CD14-positive monocyte (primary cell): ENCODE measurements around the gene CACNA2D1. TPM values are rescaled to one million over a fixed set of nuclear protein-coding genes. Genes with fewer than 3 reads are reported as not detected.

Experiments
- DNase-seq, 3 donors: peaks; one replicate each; pipeline ENCODE4 v3.0.0-alpha.2; 2011 to 2022
- H2AFZ ChIP-seq: 2 replicates; pipeline ENCODE4 v1.6.0; 2012; ENCODE audit warnings: mild to moderate bottlenecking, low read depth, low read length, inconsistent platforms; ENCODE audit not compliant: insufficient read depth, poor library complexity, severe bottlenecking
- H3K27ac ChIP-seq, 2 donors: 1 replicate in 1 of 2; 2 replicates in 1 of 2; pipeline ENCODE4 v1.5.1; 2012 to 2013; ENCODE audit warnings: low read length in 2 of 2, control low read depth in 1 of 2, inconsistent platforms in 1 of 2, low read depth in 1 of 2, mild to moderate bottlenecking in 1 of 2
- H3K27me3 ChIP-seq, 2 donors: one replicate each; pipeline versions ENCODE4 v1.6.0 to v1.6.1; 2011 to 2013; ENCODE audit warnings: low read length in 2 of 2; ENCODE audit not compliant: control insufficient read depth in 2 of 2, insufficient read depth in 2 of 2
- H3K36me3 ChIP-seq, 2 donors: replicated peaks in 1 of 2; 1 replicate in 1 of 2; 2 replicates in 1 of 2; pipeline versions ENCODE4 v1.5.1 to v1.6.1; 2012 to 2013; ENCODE audit warnings: low read length in 2 of 2, control low read depth in 1 of 2, inconsistent platforms in 1 of 2, mild to moderate bottlenecking in 1 of 2; ENCODE audit not compliant: insufficient read depth in 2 of 2, control insufficient read depth in 1 of 2
- H3K4me1 ChIP-seq, 2 donors: 1 replicate in 1 of 2; 2 replicates in 1 of 2; pipeline versions ENCODE4 v1.5.1 to v1.6.1; 2012 to 2013; ENCODE audit warnings: low read length in 2 of 2, control low read depth in 1 of 2, inconsistent platforms in 1 of 2, mild to moderate bottlenecking in 1 of 2, moderate library complexity in 1 of 2; ENCODE audit not compliant: insufficient read depth in 2 of 2, control insufficient read depth in 1 of 2
- H3K4me2 ChIP-seq: replicated peaks from 2 replicates; pipeline ENCODE3; 2012; ENCODE audit warnings: low read length, moderate library complexity, mild to moderate bottlenecking; ENCODE audit not compliant: poor library complexity, severe bottlenecking; ENCODE audit errors: extremely low read depth
- H3K4me3 ChIP-seq, 3 experiments: fragments of 200-600 bp in 1 of 3; sonication (generic) in 1 of 3; replicated peaks in 1 of 3; 1 replicate in 2 of 3; 2 replicates in 1 of 3; pipeline ENCODE4 v1.5.1; 2011 to 2013; ENCODE audit warnings: low read length in 3 of 3, mild to moderate bottlenecking in 3 of 3, control low read depth in 2 of 3, low read depth in 2 of 3, inconsistent platforms in 1 of 3, moderate library complexity in 1 of 3
- H3K79me2 ChIP-seq: 2 replicates; pipeline ENCODE4 v1.6.0; 2012; ENCODE audit warnings: mild to moderate bottlenecking, control low read depth, inconsistent platforms, low read length, moderate library complexity; ENCODE audit not compliant: insufficient read depth
- H3K9ac ChIP-seq: 2 replicates; pipeline ENCODE4 v1.6.0; 2017; ENCODE audit warnings: low read length, mild to moderate bottlenecking; ENCODE audit not compliant: insufficient read depth, poor library complexity, severe bottlenecking
- H3K9me3 ChIP-seq, 2 donors: replicated peaks in 1 of 2; 1 replicate in 1 of 2; 2 replicates in 1 of 2; pipeline versions ENCODE4 v1.5.1 to v1.6.1; 2012 to 2013; ENCODE audit warnings: low read length in 2 of 2, control low read depth in 1 of 2; ENCODE audit not compliant: control insufficient read depth in 1 of 2, insufficient read depth in 1 of 2
- H4K20me1 ChIP-seq: 2 replicates; pipeline ENCODE4 v1.6.0; 2012; ENCODE audit warnings: mild to moderate bottlenecking, low read length, control low read depth, moderate library complexity; ENCODE audit not compliant: insufficient read depth
- H3K27ac Mint-ChIP-seq, 7 donors: one replicate each; pipeline ENCODE4 v1.8.0; 2020; ENCODE audit warnings: mild to moderate bottlenecking in 7 of 7, mixed read lengths in 7 of 7, moderate library complexity in 6 of 7, inconsistent platforms in 2 of 7
- H3K27me3 Mint-ChIP-seq, 3 donors: one replicate each; pipeline ENCODE4 v1.8.0; 2021 to 2022; ENCODE audit warnings: low read depth in 3 of 3, mild to moderate bottlenecking in 3 of 3, mixed read lengths in 3 of 3, moderate library complexity in 3 of 3, inconsistent platforms in 1 of 3
- H3K36me3 Mint-ChIP-seq, 2 donors: one replicate each; pipeline ENCODE4 v1.8.0; 2020; ENCODE audit warnings: mixed read lengths in 2 of 2, inconsistent platforms in 1 of 2, mild to moderate bottlenecking in 1 of 2
- H3K4me1 Mint-ChIP-seq: one replicate; pipeline ENCODE4 v1.8.0; 2020; ENCODE audit warnings: mild to moderate bottlenecking, mixed read lengths
- H3K4me3 Mint-ChIP-seq, 2 donors: one replicate each; pipeline ENCODE4 v1.8.0; 2020; ENCODE audit warnings: mild to moderate bottlenecking in 2 of 2, mixed read lengths in 2 of 2, moderate library complexity in 1 of 2
- H3K9me3 Mint-ChIP-seq, 7 donors: one replicate each; pipeline ENCODE4 v1.8.0; 2020 to 2022; ENCODE audit warnings: mixed read lengths in 7 of 7, mild to moderate bottlenecking in 6 of 7, moderate library complexity in 6 of 7, inconsistent platforms in 2 of 7
- CTCF ChIP-seq: fragments of 200-600 bp; IDR thresholded peaks from one replicate; pipeline ENCODE4 v1.8.0; 2022; ENCODE audit warnings: antibody characterized with exemption, mild to moderate bottlenecking
- WGBS: methylation state at CpG from one replicate; pipeline ENCODE4 v1.1.5; 2013; ENCODE audit warnings: missing lambda C conversion rate; ENCODE audit not compliant: insufficient coverage; 5-methylcytosine and 5-hydroxymethylcytosine counted together
- intact Hi-C, 2 donors: fragments of 100-400 bp; cut with micrococcal nuclease; formaldehyde crosslinking; loops; one replicate each; pipeline versions ENCODE4 v1.15.0 to v1.15.1; 2023
- polyA plus RNA-seq, 3 donors: library from polyadenylated mRNA; depleted of rRNA in 1 of 3; unstranded in 2 of 3; stranded (reverse) in 1 of 3; fragments of 300-500 nt in 2 of 3; fragments of >200 nt in 1 of 3; fragmentation: Illumina TruSeq in 2 of 3; gene quantifications; 1 replicate in 2 of 3; 2 replicates in 1 of 3; pipeline ENCODE4 v1.2.3, GENCODE V29; 2012 to 2021

The CACNA2D1 gene
- polyA plus RNA-seq, 3 donors = 0.02 TPM; not detected in 2

- Histone ChIP-seq H3K4me1 (no peaks in the 10 kb centered on the region), H2AFZ (no peak overlapping the region), H3K9me3 (no peaks in the 10 kb centered on the region), H3K36me3 (no peaks in the 10 kb centered on the region), H3K27ac (no peak overlapping the region), H3K9ac (no peak overlapping the region), H4K20me1 (no peaks in the 10 kb centered on the region), H3K4me3 (no peak overlapping the region), H3K79me2 (no peaks in the 10 kb centered on the region), H3K27me3 (no peaks in the 10 kb centered on the region), H3K4me2 (no peak overlapping the region)
- WGBS = no CpG with 5 or more reads among the region's 2 CpGs
- Mint-ChIP-seq H3K9me3 (peaks cover 0 to 6% (median 0%) of the 10 kb centered on the region in 7 donors), H3K4me1 (no peaks in the 10 kb centered on the region), H3K27ac (no peak overlapping the region), H3K36me3 (no peaks in the 10 kb centered on the region), H3K27me3 (peaks cover 0 to 4% (median 0%) of the 10 kb centered on the region in 3 donors), H3K4me3 (no peak overlapping the region)
- no peak for DNase-seq
- no peak for TF ChIP-seq CTCF
- intact Hi-C loops = no loop called here
These were observed 319.1 kb downstream of the CACNA2D1 start for GRCh38 chr7:82124445-82124844.

- no peaks in the 10 kb centered on the region for H3K4me1 Mint-ChIP-seq
- no peaks in the 10 kb centered on the region for H3K27me3 ChIP-seq
- peaks cover 0 to 3% (median 0%) of the 10 kb centered on the region in 3 donors for H3K27me3 Mint-ChIP-seq
- no peaks in the 10 kb centered on the region for H3K9me3 ChIP-seq
- H3K27ac ChIP-seq = no peak overlapping the region
- H3K9me3 Mint-ChIP-seq = peaks cover 0 to 6% (median 0%) of the 10 kb centered on the region in 7 donors
- H2AFZ ChIP-seq = no peak overlapping the region
- intact Hi-C loops = no loop called here
- no peaks in the 10 kb centered on the region for H3K36me3 Mint-ChIP-seq
- no peak overlapping the region for H3K9ac ChIP-seq
- H4K20me1 ChIP-seq = no peaks in the 10 kb centered on the region
- H3K4me2 ChIP-seq = no peak overlapping the region
- DNase-seq = no peak
- no peak overlapping the region for H3K4me3 ChIP-seq
- H3K36me3 ChIP-seq = no peaks in the 10 kb centered on the region
- no peaks in the 10 kb centered on the region for H3K79me2 ChIP-seq
- H3K27ac Mint-ChIP-seq = no peak overlapping the region
- H3K4me1 ChIP-seq = no peaks in the 10 kb centered on the region
- TF ChIP-seq CTCF = no peak
- 100% methylated on average over 1 of the region's 2 CpGs for WGBS
- no peak overlapping the region for H3K4me3 Mint-ChIP-seq
These were observed 321.3 kb downstream of the CACNA2D1 start for GRCh38 chr7:82122275-82122674.
